PFSK-1 (cell line): Measurements from ENCODE around the gene PANK2.

ENCODE experiments used
- POLR2AphosphoS5 ChIP-seq: IDR thresholded peaks from 2 replicates; pipeline ENCODE4 v1.6.1; 2012; ENCODE audit warnings: low read depth, mild to moderate bottlenecking, control low read depth, low read length, moderate library complexity
- REST ChIP-seq, 2 experiments: IDR thresholded peaks; 2 replicates each; pipeline versions ENCODE4 v1.6.1 to v1.8.0; 2011 to 2012; ENCODE audit warnings: low read depth in 2 of 2, low read length in 2 of 2, control low read depth in 1 of 2, inconsistent platforms in 1 of 2, mild to moderate bottlenecking in 1 of 2, moderate library complexity in 1 of 2; ENCODE audit not compliant: insufficient read depth in 1 of 2
- TAF1 ChIP-seq: IDR thresholded peaks from 2 replicates; pipeline ENCODE4 v1.6.1; 2012; ENCODE audit warnings: low read length, control low read depth, borderline replicate concordance; ENCODE audit not compliant: insufficient read depth

DNA sequence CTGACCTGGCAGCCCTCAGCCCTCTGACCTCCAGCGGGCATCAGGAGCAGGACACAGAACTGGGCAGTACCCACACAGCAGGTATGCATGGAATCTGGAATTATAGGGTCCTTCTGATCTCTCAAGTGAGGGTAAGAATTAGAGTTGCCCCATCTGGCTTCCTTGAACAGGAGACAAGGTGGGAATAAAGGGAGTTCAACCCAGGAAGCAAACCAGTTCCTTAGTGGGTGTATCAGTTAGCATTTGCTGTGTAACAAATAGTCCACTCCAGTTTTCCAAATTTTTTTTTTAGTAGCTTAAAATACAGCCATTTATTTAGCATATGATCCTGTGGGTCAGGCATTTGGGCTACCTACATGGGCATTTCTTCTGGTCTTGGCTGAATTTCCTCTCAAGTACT is 26.9 kb upstream of the PANK2 start:
- TF ChIP-seq TAF1 (no peak), POLR2AphosphoS5 (no peak), REST (IDR thresholded peaks at IDR 0.05; ENCODE audit: insufficient read depth in 1 of 2, low read depth in 2 of 2, low read length in 2 of 2) (no peak)
